Endothelial cell of umbilical vein (primary cell): ENCODE measurements around the gene TNN. TPM values are rescaled to one million over a fixed set of nuclear protein-coding genes. Genes with fewer than 3 reads are reported as not detected.

Source experiments
- BruUV-seq: library from RNA; stranded (reverse); fragments of 400-500 nt; replicated peaks from 2 replicates; lab custom pipeline; 2021; lab: Mats Ljungman, UMichigan
- CTCF ChIA-PET: fragments of 300-600, 350-600 bp; sonication (Branson Sonifier 250); formaldehyde crosslinking; loops from one replicate; lab custom pipeline; 2021; ENCODE audit warnings: antibody characterized with exemption, inconsistent platforms; lab: Charles Lee
- POLR2A ChIA-PET: fragments of 300-600, 350-600 bp; sonication (Branson Sonifier 250); formaldehyde crosslinking; loops from one replicate; lab custom pipeline; 2021; ENCODE audit warnings: antibody characterized with exemption, inconsistent platforms; lab: Charles Lee
- DNase-seq: peaks from one replicate; pipeline ENCODE4 v3.0.0-alpha.2; 2011; ENCODE audit warnings: low read depth, low spot score
- FAIRE-seq: peaks from 2 replicates; lab custom pipeline; 2011; peaks lifted over from hg19 to GRCh38; lab: Jason Lieb, UNC
- H2AFZ ChIP-seq: 2 replicates; pipeline ENCODE4 v1.6.0; 2012; ENCODE audit warnings: low read depth, low read length, control low read depth, inconsistent platforms
- H3K27ac ChIP-seq: 2 replicates; pipeline ENCODE4 v1.5.1; 2011; ENCODE audit warnings: low read depth, mild to moderate bottlenecking, control low read depth, low read length, moderate library complexity; ENCODE audit not compliant: insufficient read depth
- H3K27me3 ChIP-seq, 2 experiments: 2 replicates each; pipeline versions ENCODE4 v1.6.0 to v1.6.1; 2011; ENCODE audit warnings: low read length in 2 of 2, mixed read lengths in 1 of 2; ENCODE audit not compliant: control insufficient read depth in 2 of 2, insufficient read depth in 2 of 2
- H3K36me3 ChIP-seq, 2 experiments: 2 replicates in 1 of 2; 3 replicates in 1 of 2; pipeline ENCODE4 v1.5.1; 2011; ENCODE audit warnings: low read length in 2 of 2, mild to moderate bottlenecking in 1 of 2, moderate library complexity in 1 of 2; ENCODE audit not compliant: control insufficient read depth in 2 of 2, insufficient read depth in 2 of 2; ENCODE audit errors: extremely low read depth in 1 of 2
- H3K4me1 ChIP-seq: 3 replicates; pipeline ENCODE4 v1.5.1; 2011; ENCODE audit warnings: mild to moderate bottlenecking, low read length; ENCODE audit not compliant: control insufficient read depth, insufficient read depth; ENCODE audit errors: extremely low read depth
- H3K4me2 ChIP-seq: 2 replicates; pipeline ENCODE4 v1.6.1; 2011; ENCODE audit warnings: low read length, control low read depth, mixed read lengths; ENCODE audit not compliant: insufficient read depth
- H3K4me3 ChIP-seq, 3 experiments: fragments of 200-600 bp in 1 of 3; sonication (generic), shearing (Covaris generic) in 1 of 3; replicated peaks in 1 of 3; 2 replicates each; pipeline ENCODE4 v1.5.1; 2011 to 2016; ENCODE audit warnings: control low read depth in 3 of 3, low read length in 3 of 3, mild to moderate bottlenecking in 2 of 3, inconsistent platforms in 1 of 3, low read depth in 1 of 3, moderate library complexity in 1 of 3; ENCODE audit not compliant: insufficient read depth in 1 of 3
- H3K79me2 ChIP-seq: 2 replicates; pipeline ENCODE4 v1.6.0; 2012; ENCODE audit warnings: low read length, inconsistent platforms; ENCODE audit not compliant: control insufficient read depth, insufficient read depth
- H3K9ac ChIP-seq: replicated peaks from 2 replicates; pipeline ENCODE3; 2011; ENCODE audit warnings: low read length, control low read depth; ENCODE audit not compliant: insufficient read depth; ENCODE audit errors: extremely low read depth
- H3K9me1 ChIP-seq: replicated peaks from 3 replicates; pipeline ENCODE4 v1.6.0; 2011; ENCODE audit warnings: mild to moderate bottlenecking, low read length; ENCODE audit not compliant: control insufficient read depth, insufficient read depth; ENCODE audit errors: extremely low read depth
- H3K9me3 ChIP-seq: replicated peaks from 2 replicates; pipeline ENCODE4 v1.5.1; 2012; ENCODE audit warnings: low read length, inconsistent platforms; ENCODE audit not compliant: control insufficient read depth, insufficient read depth
- H4K20me1 ChIP-seq: replicated peaks from 2 replicates; pipeline ENCODE3; 2011; ENCODE audit warnings: mild to moderate bottlenecking, low read length; ENCODE audit not compliant: control insufficient read depth, insufficient read depth; ENCODE audit errors: extremely low read depth
- EZH2 ChIP-seq: IDR thresholded peaks from 2 replicates; pipeline ENCODE4 v1.6.1; 2012; ENCODE audit warnings: borderline replicate concordance, low read depth, mild to moderate bottlenecking, moderate library complexity, low read length, inconsistent platforms; ENCODE audit not compliant: severe bottlenecking
- FOS ChIP-seq: IDR thresholded peaks from 2 replicates; pipeline ENCODE4 v1.6.1; 2011; ENCODE audit warnings: mild to moderate bottlenecking, low read length, moderate library complexity, borderline replicate concordance; ENCODE audit not compliant: insufficient read depth
- GATA2 ChIP-seq: IDR thresholded peaks from 2 replicates; pipeline ENCODE4 v1.7.0; 2011; ENCODE audit warnings: low read depth, mild to moderate bottlenecking, moderate library complexity, mixed read lengths, low read length; ENCODE audit not compliant: insufficient read length, insufficient read depth
- JUN ChIP-seq: IDR thresholded peaks from 2 replicates; pipeline ENCODE4 v1.6.1; 2011; ENCODE audit warnings: borderline replicate concordance, low read depth; ENCODE audit not compliant: insufficient read length, insufficient read depth
- MYC ChIP-seq: IDR thresholded peaks from one replicate; pipeline ENCODE4 v1.6.1; 2011; ENCODE audit warnings: mild to moderate bottlenecking, low read depth, low read length
- POLR2A ChIP-seq: IDR thresholded peaks from 2 replicates; pipeline ENCODE4 v1.6.1; 2012; ENCODE audit warnings: low read depth, mild to moderate bottlenecking, control low read depth, low read length
- POLR2AphosphoS5 ChIP-seq: IDR thresholded peaks from 2 replicates; pipeline ENCODE4 v1.6.1; 2012; ENCODE audit warnings: low read depth, mild to moderate bottlenecking, control low read depth, low read length, moderate library complexity; ENCODE audit not compliant: insufficient read depth
- dilution Hi-C: fragments of 300-500 bp; cut with MboI; formaldehyde crosslinking; loops from one replicate; pipeline ENCODE4 v1.15.0; 2019; ENCODE audit warnings: low sequenced_read_pairs; ENCODE audit not compliant: extremely low pct_ligation_motif_present
- intact Hi-C: fragments of 100-400 bp; cut with micrococcal nuclease; formaldehyde crosslinking; loops from one replicate; pipeline ENCODE4 v1.10.0; 2022
- polyA plus RNA-seq, 4 experiments: library from polyadenylated mRNA; depleted of rRNA in 3 of 4; stranded (reverse) in 3 of 4; unstranded in 1 of 4; fragments of >200 nt; gene quantifications; 2 replicates each; pipeline versions ENCODE4 v1.2.1 to v1.2.3, GENCODE V29; 2011 to 2012; ENCODE audit warnings: missing spikeins in 1 of 4
- total RNA-seq: library from RNA; stranded (reverse); gene quantifications from 2 replicates; pipeline ENCODE4 v1.2.3, GENCODE V29; 2021
- TF ChIP-seq, protein P1 (sequence below), 2 donors: IDR thresholded peaks; 1 replicate in 1 of 2; 2 replicates in 1 of 2; pipeline ENCODE4 v1.5.1; 2011; ENCODE audit warnings: low read length in 2 of 2, mild to moderate bottlenecking in 2 of 2, moderate library complexity in 2 of 2, control low read depth in 1 of 2, inconsistent platforms in 1 of 2, low read depth in 1 of 2; ENCODE audit not compliant: insufficient read depth in 1 of 2; ENCODE audit errors: extremely low read depth in 1 of 2
- TF ChIP-seq, protein P2 (sequence below): IDR thresholded peaks from 2 replicates; pipeline ENCODE4 v1.6.1; 2011; ENCODE audit not compliant: insufficient read depth, insufficient read length

Gene TNN
- total and polyA plus RNA-seq, 2 donors (not counting 3 experiments of a cell fraction or from before 2014, with no cell fraction given) = not detected

DNA sequence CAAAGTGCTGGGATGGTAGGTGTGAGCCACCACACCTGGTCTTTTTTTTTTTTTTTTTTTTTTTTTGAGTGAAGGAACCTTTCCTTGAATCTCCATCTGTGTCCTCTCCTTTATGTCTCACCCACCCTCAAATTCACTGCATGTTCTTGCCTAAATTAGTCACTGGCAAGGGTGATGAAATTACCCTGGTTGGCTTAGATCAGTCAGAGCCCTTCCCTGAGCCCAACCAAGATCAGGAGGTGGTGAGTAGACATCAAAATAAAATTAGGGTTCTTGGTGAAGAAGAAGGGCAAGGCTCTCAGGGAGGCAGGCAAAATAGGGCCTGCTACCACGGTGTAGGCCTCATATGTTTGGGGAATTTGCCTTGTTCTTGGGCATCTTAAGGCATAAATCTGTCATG, 5.3 kb upstream of the TNN start:
- intact Hi-C loops = no loop called here
- no peaks in the 10 kb centered on the region for H3K9me1 ChIP-seq
- DNase-seq = no peak
- H3K4me1 ChIP-seq = no peaks in the 10 kb centered on the region
- H3K9me3 ChIP-seq = no peaks in the 10 kb centered on the region
- CTCF ChIA-PET = interaction anchor here (1.0 to 2.3 kb wide), 3 partner anchors 24 to 84 kb away, joined by 3 to 10 read pairs (median 3); no protein-coding TSS in a partner anchor
- H3K79me2 ChIP-seq = no peaks in the 10 kb centered on the region
- TF ChIP-seq, protein P1, sequence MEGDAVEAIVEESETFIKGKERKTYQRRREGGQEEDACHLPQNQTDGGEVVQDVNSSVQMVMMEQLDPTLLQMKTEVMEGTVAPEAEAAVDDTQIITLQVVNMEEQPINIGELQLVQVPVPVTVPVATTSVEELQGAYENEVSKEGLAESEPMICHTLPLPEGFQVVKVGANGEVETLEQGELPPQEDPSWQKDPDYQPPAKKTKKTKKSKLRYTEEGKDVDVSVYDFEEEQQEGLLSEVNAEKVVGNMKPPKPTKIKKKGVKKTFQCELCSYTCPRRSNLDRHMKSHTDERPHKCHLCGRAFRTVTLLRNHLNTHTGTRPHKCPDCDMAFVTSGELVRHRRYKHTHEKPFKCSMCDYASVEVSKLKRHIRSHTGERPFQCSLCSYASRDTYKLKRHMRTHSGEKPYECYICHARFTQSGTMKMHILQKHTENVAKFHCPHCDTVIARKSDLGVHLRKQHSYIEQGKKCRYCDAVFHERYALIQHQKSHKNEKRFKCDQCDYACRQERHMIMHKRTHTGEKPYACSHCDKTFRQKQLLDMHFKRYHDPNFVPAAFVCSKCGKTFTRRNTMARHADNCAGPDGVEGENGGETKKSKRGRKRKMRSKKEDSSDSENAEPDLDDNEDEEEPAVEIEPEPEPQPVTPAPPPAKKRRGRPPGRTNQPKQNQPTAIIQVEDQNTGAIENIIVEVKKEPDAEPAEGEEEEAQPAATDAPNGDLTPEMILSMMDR (IDR thresholded peaks at IDR 0.05; ENCODE audit: extremely low read depth in 1 of 2, insufficient read depth in 1 of 2, low read depth in 1 of 2, low read length in 2 of 2) = no peak
- TF ChIP-seq JUN (no peak), GATA2 (no peak), POLR2A (no peak), POLR2AphosphoS5 (no peak), EZH2 (no peak), MYC (no peak), FOS (no peak)
- TF ChIP-seq, protein P2, sequence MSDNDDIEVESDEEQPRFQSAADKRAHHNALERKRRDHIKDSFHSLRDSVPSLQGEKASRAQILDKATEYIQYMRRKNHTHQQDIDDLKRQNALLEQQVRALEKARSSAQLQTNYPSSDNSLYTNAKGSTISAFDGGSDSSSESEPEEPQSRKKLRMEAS = no peak
- H3K27ac ChIP-seq = no peak overlapping the region
- peaks cover 0 to 2% of the 10 kb centered on the region in 2 experiments for H3K27me3 ChIP-seq
- H4K20me1 ChIP-seq = no peaks in the 10 kb centered on the region
- H3K9ac ChIP-seq = no peak overlapping the region
- POLR2A ChIA-PET = no interaction called here
- dilution Hi-C loops = no loop called here
- no peak overlapping the region for H3K4me2 ChIP-seq
- no peak overlapping the region for H2AFZ ChIP-seq
- H3K4me3 ChIP-seq = no peak overlapping the region
- no peaks in the 10 kb centered on the region for H3K36me3 ChIP-seq
- no peak for FAIRE-seq
- no TSS peak for BruUV-seq
